ENCODE measurements around the gene DLGAP1.

The DLGAP1 gene

GRCh38 chr18:3923750-3924149 lies 531.4 kb downstream of the DLGAP1 start:
- no peak for TF ChIP-seq CTCF (IDR thresholded peaks at IDR 0.05; ENCODE audit: borderline replicate concordance, insufficient read depth, low read depth, low read length)
- no peak overlapping the region for H3K4me3 ChIP-seq (ENCODE audit: low read depth, low read length)

GRCh38 chr18:3921826-3922225 lies 533.3 kb downstream of the DLGAP1 start:
- no peak overlapping the region for H3K4me3 ChIP-seq (ENCODE audit: low read depth, low read length)
- TF ChIP-seq CTCF (IDR thresholded peaks at IDR 0.05; ENCODE audit: borderline replicate concordance, insufficient read depth, low read depth, low read length) = no peak

GRCh38 chr18:3920832-3921231 lies 534.3 kb downstream of the DLGAP1 start:
- H3K4me3 ChIP-seq (ENCODE audit: low read depth, low read length) = no peak overlapping the region
- TF ChIP-seq CTCF (IDR thresholded peaks at IDR 0.05; ENCODE audit: borderline replicate concordance, insufficient read depth, low read depth, low read length) = no peak

- H3K4me3 ChIP-seq (ENCODE audit: low read depth, low read length) = no peak overlapping the region
- no peak for TF ChIP-seq CTCF (IDR thresholded peaks at IDR 0.05; ENCODE audit: borderline replicate concordance, insufficient read depth, low read depth, low read length)
Observed at GRCh38 chr18:3919396-3920061, 535.6 kb downstream of the DLGAP1 start.

GRCh38 chr18:3916082-3916481 lies 539.0 kb downstream of the DLGAP1 start:
- TF ChIP-seq CTCF (IDR thresholded peaks at IDR 0.05; ENCODE audit: borderline replicate concordance, insufficient read depth, low read depth, low read length) = no peak
- H3K4me3 ChIP-seq (ENCODE audit: low read depth, low read length) = no peak overlapping the region

GRCh38 chr18:3914833-3915610 lies 540.1 kb downstream of the DLGAP1 start:
- no peak overlapping the region for H3K4me3 ChIP-seq (ENCODE audit: low read depth, low read length)
- TF ChIP-seq CTCF (IDR thresholded peaks at IDR 0.05; ENCODE audit: borderline replicate concordance, insufficient read depth, low read depth, low read length) = no peak

- TF ChIP-seq CTCF (IDR thresholded peaks at IDR 0.05; ENCODE audit: borderline replicate concordance, insufficient read depth, low read depth, low read length) = no peak
- no peak overlapping the region for H3K4me3 ChIP-seq (ENCODE audit: low read depth, low read length)
Observed at GRCh38 chr18:3914109-3914508, 541.0 kb downstream of the DLGAP1 start.

Data from GM12875 (cell line).